HG02759 (cell line): Measurements from ENCODE around the gene HMOX1.
"Not testable (repeated sequence)": the region's sequence is repeated elsewhere in the genome, so short reads cannot be mapped to it uniquely, and the experiment has no call there.

ENCODE experiments used
- ATAC-seq: cut with Tn5 transposase; IDR thresholded peaks from one replicate; pipeline ENCODE4 v1.9.1; 2021; ENCODE audit warnings: mild to moderate bottlenecking, moderate library complexity; ENCODE audit not compliant: unreplicated experiment

Gene HMOX1

DNA sequence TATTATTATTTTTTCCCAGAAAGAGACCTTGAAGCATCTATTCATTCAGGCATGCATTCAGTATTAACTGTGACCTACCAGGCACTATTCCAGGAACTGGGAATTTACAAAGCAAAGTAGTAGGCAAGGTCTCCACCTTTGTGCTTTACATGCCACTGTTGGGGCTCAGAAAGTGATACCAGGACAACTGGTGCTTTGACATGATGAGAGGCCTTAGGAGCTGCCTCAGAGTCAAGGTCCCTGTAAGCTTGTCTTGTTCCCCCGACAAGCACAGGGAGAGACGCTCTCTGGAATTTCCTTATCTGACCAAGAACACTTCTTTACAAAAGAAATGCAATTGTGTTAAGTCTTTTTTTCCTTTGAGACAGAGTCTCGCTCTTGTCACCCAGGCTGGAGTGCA, 2.3 kb upstream of the HMOX1 start:
- ATAC-seq = no peak

DNA sequence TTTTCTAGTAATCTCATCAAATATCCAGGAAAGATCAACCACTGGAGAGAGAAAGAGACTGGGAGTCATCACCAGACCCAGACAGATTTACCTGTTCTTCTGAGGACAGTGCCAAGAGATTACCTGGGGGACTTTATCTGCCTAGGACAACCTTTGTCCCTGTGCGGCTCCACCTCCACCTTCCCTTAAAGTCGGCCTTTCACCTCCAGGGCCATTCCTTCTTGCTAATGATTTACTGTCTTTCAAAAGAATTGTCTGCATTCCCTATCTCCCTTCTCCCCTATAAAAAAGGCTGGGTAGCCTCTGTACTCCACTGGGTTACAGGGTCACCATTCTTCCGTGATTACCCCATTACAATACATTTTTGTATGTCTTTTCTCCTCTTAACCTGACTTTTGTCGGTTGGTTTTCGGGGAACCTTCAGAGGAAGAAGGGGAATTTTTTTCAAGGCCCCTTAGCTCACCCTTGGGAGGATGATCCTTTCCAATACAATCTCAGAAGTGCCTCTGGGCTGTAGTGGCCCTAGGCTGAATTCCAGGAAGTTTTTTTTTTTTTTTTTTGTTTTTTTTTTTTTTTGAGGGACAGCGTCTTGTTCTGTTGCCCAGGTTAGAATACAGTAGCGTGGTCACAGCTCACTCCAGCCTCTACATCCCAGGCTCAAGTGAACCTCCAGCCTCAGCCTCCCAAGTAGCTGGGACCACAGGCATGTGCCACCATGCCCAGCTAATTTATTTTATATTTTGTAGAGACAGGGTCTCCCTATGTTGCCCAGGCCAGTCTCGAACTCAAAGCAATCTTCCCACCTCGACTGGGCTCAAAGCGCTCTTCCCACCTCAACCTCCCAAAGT, 1.5 kb upstream of the HMOX1 start:
- no peak for ATAC-seq

DNA sequence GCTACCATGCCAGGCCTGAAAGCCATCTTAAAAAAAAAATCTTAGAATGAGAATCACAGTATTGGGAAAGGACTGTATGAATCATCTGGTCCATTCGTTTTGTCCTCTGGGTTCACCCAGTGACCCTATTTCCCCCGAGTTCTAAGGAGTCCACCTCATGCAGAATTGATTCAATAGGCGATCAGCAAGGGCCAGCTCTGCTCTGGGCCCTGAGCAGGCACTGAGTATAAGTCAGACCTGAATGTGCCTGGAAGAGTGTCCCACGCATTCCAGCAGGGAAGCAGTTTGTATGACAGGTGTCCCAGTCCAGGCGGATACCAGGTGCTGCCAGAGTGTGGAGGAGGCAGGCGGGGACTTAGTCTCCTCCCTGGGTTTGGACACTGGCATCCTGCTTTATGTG, 883 bp upstream of the HMOX1 start:
- no peak for ATAC-seq

DNA sequence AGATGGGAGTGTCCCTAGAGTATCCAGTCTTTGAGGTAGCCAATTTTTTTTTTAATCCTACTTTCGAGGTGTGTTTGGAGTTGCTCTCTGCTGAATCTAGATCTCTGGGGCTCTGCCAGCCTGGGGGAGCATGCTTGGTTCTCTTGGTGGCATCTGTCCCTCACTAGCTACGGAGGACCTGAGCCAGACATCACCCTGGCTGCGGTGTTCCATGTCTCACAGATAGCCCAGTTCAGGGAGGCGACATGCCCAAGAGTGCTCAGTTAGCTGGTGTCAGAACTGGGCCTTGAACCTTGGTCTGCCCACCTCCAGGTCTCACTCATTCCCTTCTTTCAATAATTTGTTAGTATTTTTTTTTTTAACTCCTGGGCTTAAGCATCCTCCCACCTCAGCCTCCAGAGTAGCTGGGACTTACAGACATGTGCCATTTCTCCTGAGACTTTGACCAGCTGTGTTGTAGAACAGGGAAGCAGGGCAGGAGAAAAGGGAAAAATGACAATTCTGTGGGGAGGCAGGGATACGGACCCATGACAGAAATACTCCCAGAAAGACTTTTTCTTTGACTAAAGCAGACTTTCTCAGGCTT, 621 bp downstream of the HMOX1 start:
- ATAC-seq = no peak

DNA sequence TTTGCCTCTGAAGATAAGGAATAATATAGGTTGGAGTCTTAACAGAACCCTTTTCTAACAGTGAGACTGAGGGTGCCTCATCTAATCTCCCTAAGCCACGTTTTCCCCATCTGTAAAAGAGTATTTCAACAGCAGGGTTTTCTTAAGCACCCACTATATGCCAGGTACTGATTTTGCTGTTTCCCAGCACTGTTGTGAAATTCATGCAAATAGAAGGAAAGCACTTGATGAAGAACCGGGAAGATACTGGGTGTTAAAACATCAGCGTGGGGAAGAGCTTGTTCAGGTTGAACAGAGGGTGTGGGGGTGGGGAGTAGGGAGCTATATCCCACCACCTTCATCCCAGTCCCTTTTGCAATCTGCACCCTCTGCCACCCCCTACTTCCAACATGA, 2.8 kb downstream of the HMOX1 start:
- no peak for ATAC-seq

DNA sequence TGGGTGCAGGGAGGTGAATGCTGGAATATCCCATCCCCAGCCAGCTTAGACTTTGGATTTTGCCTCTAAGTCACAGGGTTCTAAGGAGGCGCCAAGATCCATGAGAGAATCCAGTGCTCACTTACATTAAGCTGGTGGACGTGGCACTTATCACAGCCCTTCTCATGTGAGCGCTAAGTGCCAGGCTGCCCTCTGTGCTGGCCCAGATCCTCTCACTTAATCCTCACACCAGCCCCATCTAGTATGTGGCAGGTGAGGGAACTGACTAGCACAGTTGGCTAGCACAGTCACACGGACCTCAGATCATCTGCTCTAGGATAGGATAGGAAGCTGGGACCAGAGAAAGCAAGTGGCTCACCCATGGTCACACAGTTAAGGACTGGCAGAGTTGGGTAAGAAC, 3.6 kb downstream of the HMOX1 start:
- ATAC-seq = no peak

DNA sequence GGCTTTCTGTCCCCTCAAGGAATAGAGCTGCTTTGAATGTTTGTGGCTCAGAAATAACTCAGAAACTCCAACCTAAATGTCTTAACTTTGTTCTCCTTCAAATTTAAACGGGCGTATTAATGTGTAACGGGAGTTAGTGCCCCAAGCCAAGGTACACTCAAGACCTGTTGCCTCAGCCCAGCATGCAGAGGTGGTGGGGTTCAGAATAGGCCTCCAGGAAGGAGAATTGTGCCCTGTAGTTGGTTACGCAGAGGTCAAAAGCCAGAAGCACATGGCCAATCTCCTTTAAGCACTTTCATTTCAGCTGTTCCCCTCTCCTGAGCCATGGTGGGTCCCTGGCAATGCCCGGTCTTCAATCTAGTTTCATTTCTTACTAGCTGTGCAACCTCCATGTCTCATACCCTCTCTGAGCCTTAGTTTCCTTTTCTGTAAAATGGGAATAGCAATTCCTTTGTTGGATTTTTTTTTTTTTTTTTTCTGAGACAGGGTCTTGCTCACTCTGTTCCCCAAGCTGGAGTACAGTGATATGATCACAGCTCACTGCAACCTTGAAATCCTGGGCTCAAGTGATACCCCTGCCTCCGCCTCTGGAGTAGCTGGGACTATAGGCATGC, 4.2 kb downstream of the HMOX1 start:
- ATAC-seq = no peak

DNA sequence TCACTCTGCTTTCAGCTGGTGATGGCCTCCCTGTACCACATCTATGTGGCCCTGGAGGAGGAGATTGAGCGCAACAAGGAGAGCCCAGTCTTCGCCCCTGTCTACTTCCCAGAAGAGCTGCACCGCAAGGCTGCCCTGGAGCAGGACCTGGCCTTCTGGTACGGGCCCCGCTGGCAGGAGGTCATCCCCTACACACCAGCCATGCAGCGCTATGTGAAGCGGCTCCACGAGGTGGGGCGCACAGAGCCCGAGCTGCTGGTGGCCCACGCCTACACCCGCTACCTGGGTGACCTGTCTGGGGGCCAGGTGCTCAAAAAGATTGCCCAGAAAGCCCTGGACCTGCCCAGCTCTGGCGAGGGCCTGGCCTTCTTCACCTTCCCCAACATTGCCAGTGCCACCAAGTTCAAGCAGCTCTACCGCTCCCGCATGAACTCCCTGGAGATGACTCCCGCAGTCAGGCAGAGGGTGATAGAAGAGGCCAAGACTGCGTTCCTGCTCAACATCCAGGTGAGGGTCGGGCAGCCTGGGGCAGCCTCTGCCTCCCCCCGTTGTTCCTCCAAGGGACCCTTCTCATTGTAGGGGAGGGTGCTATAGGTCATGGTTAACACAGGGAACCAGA, 5.9 kb downstream of the HMOX1 start:
- no peak for ATAC-seq

DNA sequence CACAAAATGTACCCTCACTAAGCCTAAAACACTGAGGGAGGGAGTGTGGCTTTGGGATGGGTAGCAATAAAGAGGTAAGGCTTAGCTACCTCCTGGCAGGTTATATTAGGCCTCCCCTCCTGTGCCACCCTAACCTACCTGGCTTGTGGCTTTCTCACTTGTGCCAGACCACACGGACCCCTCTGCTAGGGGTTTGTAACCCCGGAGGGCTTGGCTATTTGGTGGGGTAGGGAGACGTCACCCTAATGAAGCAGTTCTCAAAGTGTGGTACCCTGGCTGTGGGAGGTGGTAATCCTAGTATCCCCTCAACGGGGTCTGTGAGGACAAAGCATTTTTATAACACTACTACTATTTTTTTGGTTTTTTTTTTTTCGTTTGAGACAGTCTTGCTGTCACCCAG, 10.0 kb downstream of the HMOX1 start:
- ATAC-seq = no peak

DNA sequence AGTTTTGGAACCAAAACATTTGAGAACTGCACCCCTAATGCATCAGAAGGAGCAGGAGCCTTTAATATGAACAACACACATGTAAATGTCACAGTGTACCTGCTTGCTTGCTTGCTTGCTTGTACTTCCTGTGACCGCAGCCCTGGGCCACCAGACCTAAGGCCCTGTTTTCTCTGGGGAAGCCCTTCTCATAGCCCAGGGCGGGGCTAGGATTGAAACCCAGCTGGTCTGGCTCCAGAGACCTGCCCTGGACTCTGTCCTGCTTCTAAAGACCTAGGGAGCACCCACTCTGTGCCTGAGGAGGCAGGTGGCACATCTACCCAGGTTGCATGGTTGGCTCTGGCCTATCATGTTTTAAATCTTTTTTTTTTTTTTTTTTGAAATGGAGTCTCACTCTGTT, 11.5 kb downstream of the HMOX1 start:
- ATAC-seq = no peak

DNA sequence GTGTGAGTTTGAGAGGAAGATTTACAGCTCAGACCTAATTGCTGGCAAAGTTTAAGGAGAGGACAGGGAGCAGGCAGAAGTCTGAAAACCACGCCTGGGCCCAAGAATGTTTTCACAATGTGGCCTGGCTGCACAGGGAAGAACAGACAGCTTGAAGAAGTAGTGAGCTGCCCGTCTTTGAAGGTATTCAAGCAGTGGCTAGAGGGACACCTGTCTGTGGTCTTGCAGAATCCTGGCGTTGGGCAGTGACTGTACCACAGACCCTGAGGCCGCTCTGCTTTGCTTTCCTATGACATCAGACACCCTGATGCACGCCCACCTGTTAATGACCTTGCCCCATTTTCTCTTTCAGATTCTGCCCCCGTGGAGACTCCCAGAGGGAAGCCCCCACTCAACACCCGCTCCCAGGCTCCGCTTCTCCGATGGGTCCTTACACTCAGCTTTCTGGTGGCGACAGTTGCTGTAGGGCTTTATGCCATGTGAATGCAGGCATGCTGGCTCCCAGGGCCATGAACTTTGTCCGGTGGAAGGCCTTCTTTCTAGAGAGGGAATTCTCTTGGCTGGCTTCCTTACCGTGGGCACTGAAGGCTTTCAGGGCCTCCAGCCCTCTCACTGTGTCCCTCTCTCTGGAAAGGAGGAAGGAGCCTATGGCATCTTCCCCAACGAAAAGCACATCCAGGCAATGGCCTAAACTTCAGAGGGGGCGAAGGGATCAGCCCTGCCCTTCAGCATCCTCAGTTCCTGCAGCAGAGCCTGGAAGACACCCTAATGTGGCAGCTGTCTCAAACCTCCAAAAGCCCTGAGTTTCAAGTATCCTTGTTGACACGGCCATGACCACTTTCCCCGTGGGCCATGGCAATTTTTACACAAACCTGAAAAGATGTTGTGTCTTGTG, 12.5 kb downstream of the HMOX1 start:
- no peak for ATAC-seq

DNA sequence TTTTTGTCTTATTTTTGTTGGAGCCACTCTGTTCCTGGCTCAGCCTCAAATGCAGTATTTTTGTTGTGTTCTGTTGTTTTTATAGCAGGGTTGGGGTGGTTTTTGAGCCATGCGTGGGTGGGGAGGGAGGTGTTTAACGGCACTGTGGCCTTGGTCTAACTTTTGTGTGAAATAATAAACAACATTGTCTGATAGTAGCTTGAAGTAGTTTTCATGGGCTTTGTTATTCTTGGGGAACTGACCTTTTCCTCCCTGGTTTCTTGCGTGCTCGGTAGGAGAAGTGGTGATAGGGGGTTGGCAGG, 13.1 kb downstream of the HMOX1 start:
- ATAC-seq = no peak

DNA sequence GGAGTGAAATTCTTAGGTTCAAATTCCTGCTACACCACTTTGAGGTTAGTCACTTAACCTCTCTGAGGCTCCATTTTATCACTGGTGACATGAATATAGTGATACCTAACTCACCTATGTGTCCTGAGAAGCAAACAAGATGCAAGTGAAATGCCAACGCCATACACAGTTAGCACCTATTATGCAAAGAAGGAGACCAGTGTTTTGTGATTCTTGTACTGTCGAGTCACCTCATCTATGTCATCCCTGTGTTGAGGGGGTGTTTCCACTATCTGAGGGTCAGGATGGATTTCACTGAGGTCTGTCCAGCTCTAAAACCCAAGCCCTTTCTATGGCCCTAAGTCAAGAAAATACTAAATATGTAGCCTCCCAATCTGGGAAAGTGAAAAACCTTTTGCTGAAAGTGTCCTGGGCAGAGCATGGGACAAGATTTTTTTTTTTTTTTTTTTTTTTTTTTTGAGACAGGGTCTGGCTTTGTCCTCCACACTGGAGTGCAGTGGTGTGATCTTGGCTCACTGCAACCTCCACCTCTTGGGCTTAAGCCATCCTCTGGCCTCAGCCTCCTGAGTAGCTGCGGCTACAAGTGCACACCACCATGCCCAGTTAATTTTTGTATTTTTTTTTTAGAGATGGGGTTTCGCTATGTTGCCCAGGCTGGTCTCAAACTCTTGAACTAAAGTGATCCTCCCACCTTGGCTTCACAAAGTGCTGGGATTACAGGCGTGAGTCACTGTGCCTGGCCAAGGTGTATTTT, 14.1 kb downstream of the HMOX1 start:
- ATAC-seq = no peak

DNA sequence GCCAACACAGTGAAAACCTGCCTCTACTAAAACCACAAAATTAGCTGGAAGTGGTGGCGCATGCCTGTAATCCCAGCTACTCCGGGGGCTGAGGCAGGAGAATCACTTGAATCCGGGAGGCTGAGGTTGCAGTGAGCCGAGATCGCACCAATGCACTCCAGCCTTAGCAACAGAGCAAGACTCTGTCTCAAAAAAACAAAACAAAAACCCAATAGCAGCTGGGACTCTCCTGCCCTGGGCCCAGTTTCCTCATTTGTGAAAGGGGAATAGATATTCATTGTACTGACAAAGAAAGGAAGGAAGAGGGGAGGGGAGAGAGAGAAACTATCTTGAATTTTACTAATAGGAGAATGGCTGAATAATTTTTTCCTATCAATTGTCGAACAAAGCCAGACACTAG, 15.7 kb downstream of the HMOX1 start:
- not testable (repeated sequence) for ATAC-seq

DNA sequence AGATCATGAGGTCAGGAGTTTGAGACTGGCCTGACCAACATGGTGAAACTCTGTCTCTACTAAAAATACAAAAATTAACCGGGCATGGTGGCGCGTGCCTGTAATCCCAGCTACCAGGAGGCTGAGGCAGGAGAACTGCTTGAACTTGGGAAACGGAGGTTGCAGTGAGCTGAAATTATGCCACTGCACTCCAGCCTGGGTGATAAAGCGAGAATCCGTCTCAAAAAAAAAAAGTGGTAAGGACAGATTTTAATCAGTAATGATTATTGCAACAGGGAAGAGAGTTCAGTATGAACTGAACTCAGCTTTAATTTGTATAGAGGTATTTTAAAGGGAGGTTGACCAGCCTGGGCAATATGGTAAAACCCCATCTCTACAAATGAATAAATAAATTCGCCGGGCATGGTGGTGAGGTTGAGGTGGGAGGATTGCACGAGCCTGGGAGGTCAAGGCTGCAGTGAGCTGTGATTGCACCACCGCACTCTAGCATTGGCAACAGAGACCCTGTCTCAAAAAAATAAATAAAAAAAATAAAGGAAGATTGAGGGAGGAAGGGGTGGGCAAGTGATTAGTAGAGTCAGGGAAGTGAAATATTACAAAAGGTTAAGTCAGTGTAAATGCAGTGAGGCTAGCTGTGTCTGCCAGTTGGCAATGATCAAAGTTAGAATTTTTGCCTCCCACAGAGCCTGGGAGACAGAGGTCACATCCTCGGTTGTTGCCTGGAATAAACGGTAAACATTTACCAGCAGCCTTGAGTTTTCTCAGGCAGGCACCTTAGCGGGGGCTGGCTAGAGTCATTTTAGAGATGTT, 16.4 kb downstream of the HMOX1 start:
- no peak for ATAC-seq

DNA sequence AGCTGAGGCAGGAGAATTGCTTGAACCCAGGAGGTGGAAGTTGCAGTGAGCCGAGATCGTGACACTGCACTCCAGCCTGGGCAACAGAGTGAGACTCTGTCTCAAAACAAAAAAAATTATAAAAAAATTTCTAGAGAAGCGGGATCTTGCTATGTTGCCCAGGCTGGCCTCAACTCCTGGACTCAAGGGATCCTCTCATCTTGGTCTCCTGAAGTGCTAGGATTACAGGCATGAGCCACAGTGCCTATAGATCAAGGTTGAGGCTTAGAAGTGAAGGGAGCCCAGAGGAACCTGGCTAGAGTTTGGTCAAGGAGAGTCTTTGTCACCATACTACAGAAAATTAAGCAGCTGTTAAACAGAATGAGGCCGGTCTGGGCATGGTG, 17.7 kb downstream of the HMOX1 start:
- ATAC-seq = no peak

DNA sequence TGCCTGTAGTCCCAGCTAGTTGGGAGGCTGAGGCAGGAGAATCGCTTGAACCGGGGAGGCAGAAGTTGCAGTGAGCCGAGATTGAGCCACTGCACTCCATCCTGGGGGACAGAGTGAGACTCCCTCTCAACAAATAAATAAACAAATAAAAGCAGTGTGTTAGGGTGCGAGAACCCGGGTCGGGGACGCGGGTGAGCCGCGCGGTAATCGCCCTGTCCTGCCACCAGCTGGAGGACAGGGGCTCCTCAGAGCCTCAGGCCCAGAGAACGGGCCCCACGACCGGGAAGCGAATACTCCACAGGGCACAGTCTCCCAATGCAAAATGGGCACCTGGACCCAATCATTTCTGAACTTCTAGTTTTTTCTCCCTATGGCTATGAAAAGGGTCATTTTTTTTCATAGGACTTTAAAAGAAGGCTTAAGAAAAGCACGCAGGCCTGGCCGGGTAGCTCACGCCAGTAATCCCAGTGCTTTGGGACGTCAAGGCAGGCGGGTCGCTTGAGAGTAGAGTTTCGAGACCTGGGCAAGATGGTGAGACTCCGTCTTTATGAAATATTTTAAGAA, 18.3 kb downstream of the HMOX1 start:
- ATAC-seq = no peak

DNA sequence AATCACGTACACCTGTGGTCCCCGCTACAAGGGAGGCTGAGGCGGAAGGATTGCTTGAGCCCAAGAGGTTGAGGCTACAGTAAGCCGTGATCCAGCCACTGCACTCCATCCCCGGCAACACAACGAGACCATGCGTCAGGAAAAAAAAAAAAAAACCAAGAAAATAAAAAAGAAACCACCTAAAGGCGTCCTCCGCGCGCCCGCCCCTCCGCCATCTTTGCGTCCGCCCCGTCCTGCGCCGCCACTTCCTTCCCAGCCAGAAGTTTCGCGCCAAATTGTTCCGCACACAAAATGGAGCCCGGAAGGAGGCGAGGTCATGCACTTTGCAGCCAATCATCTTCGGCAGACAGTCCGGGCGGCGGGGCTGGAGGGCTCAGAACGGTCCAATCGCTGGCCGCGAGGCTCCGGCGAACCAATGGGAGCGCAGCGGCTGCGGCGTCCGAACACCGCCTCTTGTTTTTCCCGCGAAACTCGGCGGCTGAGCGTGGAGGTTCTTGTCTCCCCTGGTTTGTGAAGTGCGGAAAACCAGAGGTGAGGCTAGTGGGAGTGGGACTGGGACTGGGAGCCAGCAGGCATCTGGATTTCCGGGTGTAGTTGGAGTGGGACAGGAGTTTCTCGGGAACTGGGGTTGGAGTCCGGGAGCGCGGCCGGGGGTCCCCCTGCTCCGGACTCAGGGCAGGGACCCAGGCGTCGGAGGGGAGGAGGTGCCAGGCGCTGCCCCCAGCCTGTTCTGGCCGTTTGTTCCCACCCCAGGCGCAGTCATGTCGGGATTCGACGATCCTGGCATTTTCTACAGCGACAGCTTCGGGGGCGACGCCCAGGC, 19.0 kb downstream of the HMOX1 start, which contains the start of gene MCM5:
TSS of gene MCM5 (plus strand) at position 463 of the 823 bp plus-strand sequence. CDS start at position 762, 299 bp downstream.
- peak; percentile 97 for ATAC-seq
